ENCODE data around the gene PROCA1.
"Not testable (repeated sequence)": the region's sequence is repeated elsewhere in the genome, so short reads cannot be mapped to it uniquely, and the experiment has no call there.

Gene PROCA1

GRCh38 chr17:28675980-28676379, 35.7 kb downstream of the PROCA1 start:
- Histone ChIP-seq H3K36me3 (ENCODE audit: insufficient read depth, low read length) (peaks cover 85% of the 10 kb centered on the region), H3K27me3 (ENCODE audit: insufficient read depth, low read length) (no peaks in the 10 kb centered on the region), H2AFZ (ENCODE audit: low read depth, low read length) (no peak overlapping the region), H3K4me3 (ENCODE audit: low read length) (no peak overlapping the region), H3K4me1 (ENCODE audit: insufficient read depth, low read length) (no peaks in the 10 kb centered on the region), H3K9me3 (ENCODE audit: low read length) (no peaks in the 10 kb centered on the region)

GRCh38 chr17:28675490-28675889, 36.2 kb downstream of the PROCA1 start:
- H3K9me3 ChIP-seq (ENCODE audit: low read length) = no peaks in the 10 kb centered on the region
- no peaks in the 10 kb centered on the region for H3K4me1 ChIP-seq (ENCODE audit: insufficient read depth, low read length)
- no peaks in the 10 kb centered on the region for H3K27me3 ChIP-seq (ENCODE audit: insufficient read depth, low read length)
- no peak overlapping the region for H3K4me3 ChIP-seq (ENCODE audit: low read length)
- no peak overlapping the region for H2AFZ ChIP-seq (ENCODE audit: low read depth, low read length)
- H3K36me3 ChIP-seq (ENCODE audit: insufficient read depth, low read length) = peaks cover 83% of the 10 kb centered on the region

- Histone ChIP-seq H3K4me3 (ENCODE audit: low read length) (no peak overlapping the region), H3K4me1 (ENCODE audit: insufficient read depth, low read length) (peaks cover 12% of the 10 kb centered on the region), H2AFZ (ENCODE audit: low read depth, low read length) (no peak overlapping the region), H3K9me3 (ENCODE audit: low read length) (no peaks in the 10 kb centered on the region), H3K27me3 (ENCODE audit: insufficient read depth, low read length) (no peaks in the 10 kb centered on the region), H3K36me3 (ENCODE audit: insufficient read depth, low read length) (peaks cover 66% of the 10 kb centered on the region)
Observed at GRCh38 chr17:28669918-28670317, 41.8 kb downstream of the PROCA1 start.

GRCh38 chr17:28667870-28668269, 43.8 kb downstream of the PROCA1 start:
- Histone ChIP-seq H3K27me3 (ENCODE audit: insufficient read depth, low read length) (no peaks in the 10 kb centered on the region), H2AFZ (ENCODE audit: low read depth, low read length) (no peak overlapping the region), H3K9me3 (ENCODE audit: low read length) (no peaks in the 10 kb centered on the region), H3K4me3 (ENCODE audit: low read length) (no peak overlapping the region), H3K36me3 (ENCODE audit: insufficient read depth, low read length) (peaks cover 48% of the 10 kb centered on the region), H3K4me1 (ENCODE audit: insufficient read depth, low read length) (peaks cover 18% of the 10 kb centered on the region)

- Histone ChIP-seq H3K36me3 (ENCODE audit: insufficient read depth, low read length) (peaks cover 31% of the 10 kb centered on the region), H3K4me3 (ENCODE audit: low read length) (no peak overlapping the region), H2AFZ (ENCODE audit: low read depth, low read length) (no peak overlapping the region), H3K4me1 (ENCODE audit: insufficient read depth, low read length) (peaks cover 21% of the 10 kb centered on the region), H3K9me3 (ENCODE audit: low read length) (no peaks in the 10 kb centered on the region), H3K27me3 (ENCODE audit: insufficient read depth, low read length) (no peaks in the 10 kb centered on the region)
Observed at GRCh38 chr17:28665994-28666393, 45.7 kb downstream of the PROCA1 start.

- Histone ChIP-seq H2AFZ (ENCODE audit: low read depth, low read length) (no peak overlapping the region), H3K9me3 (ENCODE audit: low read length) (peaks cover 2% of the 10 kb centered on the region), H3K27me3 (ENCODE audit: insufficient read depth, low read length) (no peaks in the 10 kb centered on the region), H3K36me3 (ENCODE audit: insufficient read depth, low read length) (peaks cover 22% of the 10 kb centered on the region), H3K4me1 (ENCODE audit: insufficient read depth, low read length) (peaks cover 23% of the 10 kb centered on the region), H3K4me3 (ENCODE audit: low read length) (no peak overlapping the region)
Observed at GRCh38 chr17:28663723-28664122, 48.0 kb downstream of the PROCA1 start.

- H3K36me3 ChIP-seq (ENCODE audit: insufficient read depth, low read length) = peaks cover 23% of the 10 kb centered on the region
- H2AFZ ChIP-seq (ENCODE audit: low read depth, low read length) = peak overlapping the region; percentile 87
- H3K9me3 ChIP-seq (ENCODE audit: low read length) = peaks cover 4% of the 10 kb centered on the region
- no peaks in the 10 kb centered on the region for H3K27me3 ChIP-seq (ENCODE audit: insufficient read depth, low read length)
- H3K4me3 ChIP-seq (ENCODE audit: low read length) = peak overlapping the region; percentile 83
- peaks cover 12% of the 10 kb centered on the region for H3K4me1 ChIP-seq (ENCODE audit: insufficient read depth, low read length)
Observed at GRCh38 chr17:28662527-28662829, 49.2 kb downstream of the PROCA1 start.

GRCh38 chr17:28661635-28662526, 49.8 kb downstream of the PROCA1 start, which contains the start of the genes SDF2 and SUPT6H:
SDF2 (minus strand) TSS chr17:28661906; CDS start chr17:28661876, 30 bp downstream.
SUPT6H (plus strand) TSS chr17:28662205; CDS start chr17:28673402, 11,197 bp downstream.
- Histone ChIP-seq H3K9me3 (ENCODE audit: low read length) (peaks cover 4% of the 10 kb centered on the region), H3K4me1 (ENCODE audit: insufficient read depth, low read length) (peaks cover 11% of the 10 kb centered on the region), H3K27me3 (ENCODE audit: insufficient read depth, low read length) (no peaks in the 10 kb centered on the region), H2AFZ (ENCODE audit: low read depth, low read length) (peak within 1 kb of the TSS; percentile 87), H3K36me3 (ENCODE audit: insufficient read depth, low read length) (peaks cover 23% of the 10 kb centered on the region), H3K4me3 (ENCODE audit: low read length) (peak within 1 kb of the TSS; percentile 83)

GRCh38 chr17:28659497-28659881, 52.2 kb downstream of the PROCA1 start:
- H3K36me3 ChIP-seq (ENCODE audit: insufficient read depth, low read length) = peaks cover 24% of the 10 kb centered on the region
- H2AFZ ChIP-seq (ENCODE audit: low read depth, low read length); H3K4me3 ChIP-seq (ENCODE audit: low read length); H3K27me3 ChIP-seq (ENCODE audit: insufficient read depth, low read length); H3K9me3 ChIP-seq (ENCODE audit: low read length): not testable (repeated sequence)
- peaks cover 11% of the 10 kb centered on the region for H3K4me1 ChIP-seq (ENCODE audit: insufficient read depth, low read length)

- H3K36me3 ChIP-seq (ENCODE audit: insufficient read depth, low read length) = peaks cover 23% of the 10 kb centered on the region
- H2AFZ ChIP-seq (ENCODE audit: low read depth, low read length); H3K9me3 ChIP-seq (ENCODE audit: low read length); H3K4me3 ChIP-seq (ENCODE audit: low read length); H3K27me3 ChIP-seq (ENCODE audit: insufficient read depth, low read length): not testable (repeated sequence)
- H3K4me1 ChIP-seq (ENCODE audit: insufficient read depth, low read length) = peaks cover 11% of the 10 kb centered on the region
Observed at GRCh38 chr17:28658766-28659496, 52.8 kb downstream of the PROCA1 start.

GRCh38 chr17:28658342-28658741, 53.3 kb downstream of the PROCA1 start:
- peaks cover 26% of the 10 kb centered on the region for H3K36me3 ChIP-seq (ENCODE audit: insufficient read depth, low read length)
- not testable (repeated sequence) for H3K4me3 ChIP-seq (ENCODE audit: low read length); H2AFZ ChIP-seq (ENCODE audit: low read depth, low read length); H3K9me3 ChIP-seq (ENCODE audit: low read length); H3K4me1 ChIP-seq (ENCODE audit: insufficient read depth, low read length); H3K27me3 ChIP-seq (ENCODE audit: insufficient read depth, low read length)

GRCh38 chr17:28657756-28658155, 53.9 kb downstream of the PROCA1 start:
- Histone ChIP-seq H3K4me1 (ENCODE audit: insufficient read depth, low read length) (peaks cover 4% of the 10 kb centered on the region), H3K27me3 (ENCODE audit: insufficient read depth, low read length) (no peaks in the 10 kb centered on the region), H2AFZ (ENCODE audit: low read depth, low read length) (no peak overlapping the region), H3K4me3 (ENCODE audit: low read length) (no peak overlapping the region), H3K36me3 (ENCODE audit: insufficient read depth, low read length) (peaks cover 31% of the 10 kb centered on the region), H3K9me3 (ENCODE audit: low read length) (peaks cover 4% of the 10 kb centered on the region)

GRCh38 chr17:28655160-28655559, 56.5 kb downstream of the PROCA1 start:
- H3K36me3 ChIP-seq (ENCODE audit: insufficient read depth, low read length) = peaks cover 46% of the 10 kb centered on the region
- no peak overlapping the region for H3K4me3 ChIP-seq (ENCODE audit: low read length)
- no peaks in the 10 kb centered on the region for H3K27me3 ChIP-seq (ENCODE audit: insufficient read depth, low read length)
- H3K9me3 ChIP-seq (ENCODE audit: low read length) = peaks cover 4% of the 10 kb centered on the region
- H2AFZ ChIP-seq (ENCODE audit: low read depth, low read length) = no peak overlapping the region
- no peaks in the 10 kb centered on the region for H3K4me1 ChIP-seq (ENCODE audit: insufficient read depth, low read length)
